Measurements from ENCODE around the gene RGS11. TPM values are rescaled to one million over a fixed set of nuclear protein-coding genes. Genes with fewer than 3 reads are reported as not detected.
"Not testable (repeated sequence)": the region's sequence is repeated elsewhere in the genome, so short reads cannot be mapped to it uniquely, and the experiment has no call there.

The RGS11 gene
- total RNA-seq, 2 experiments from 2014 or later: not detected

- ChIA-PET CTCF (interaction anchor here (1.9 kb wide), 1 partner anchor 18 kb away, joined by 6 read pairs; the partner anchor contains the start of gene FAM234A), POLR2A (interaction anchor here (0.9 kb wide), 1 partner anchor 17 kb away, joined by 3 read pairs; no protein-coding TSS in a partner anchor)
- Mint-ChIP-seq H3K27ac (peak overlapping the region; percentile 90), H3K36me3 (ENCODE audit: low read depth) (no peaks in the 10 kb centered on the region), H3K4me1 (ENCODE audit: low read depth) (peaks cover 24% of the 10 kb centered on the region), H3K4me3 (peak overlapping the region; percentile 68), H3K9me3 (ENCODE audit: insufficient read depth) (no peaks in the 10 kb centered on the region), H3K27me3 (ENCODE audit: low read depth) (peaks cover 2% of the 10 kb centered on the region)
- ATAC-seq: peak; percentile 68
- DNase-seq: peak; percentile 54
Measured at GRCh38 chr16:252366-253337, 23.1 kb downstream of the RGS11 start.

- no peaks in the 10 kb centered on the region for H3K9me3 Mint-ChIP-seq (ENCODE audit: insufficient read depth)
- ATAC-seq: no peak
- peaks cover 20% of the 10 kb centered on the region for H3K4me1 Mint-ChIP-seq (ENCODE audit: low read depth)
- no peak overlapping the region for H3K27ac Mint-ChIP-seq
- H3K4me3 Mint-ChIP-seq: no peak overlapping the region
- no peaks in the 10 kb centered on the region for H3K27me3 Mint-ChIP-seq (ENCODE audit: low read depth)
- CTCF ChIA-PET: interaction anchor here (0.9 to 1.5 kb wide), 3 partner anchors 15 to 142 kb away, joined by 3 to 4 read pairs (median 3); partner anchors contain the start of gene FAM234A
- no peaks in the 10 kb centered on the region for H3K36me3 Mint-ChIP-seq (ENCODE audit: low read depth)
- no peak for DNase-seq
- POLR2A ChIA-PET: interaction anchor here (0.8 kb wide), 1 partner anchor 9 kb away, joined by 4 read pairs; no protein-coding TSS in a partner anchor
Measured at GRCh38 chr16:249431-249830, 26.3 kb downstream of the RGS11 start.

GRCh38 chr16:247027-247426 is 28.7 kb downstream of the RGS11 start:
- peaks cover under 1% of the 10 kb centered on the region for H3K4me1 Mint-ChIP-seq (ENCODE audit: low read depth)
- no peaks in the 10 kb centered on the region for H3K27me3 Mint-ChIP-seq (ENCODE audit: low read depth)
- DNase-seq: no peak
- H3K36me3 Mint-ChIP-seq (ENCODE audit: low read depth): no peaks in the 10 kb centered on the region
- CTCF ChIA-PET: no interaction called here
- no peak overlapping the region for H3K27ac Mint-ChIP-seq
- H3K4me3 Mint-ChIP-seq: no peak overlapping the region
- POLR2A ChIA-PET: no interaction called here
- H3K9me3 Mint-ChIP-seq (ENCODE audit: insufficient read depth): no peaks in the 10 kb centered on the region
- no peak for ATAC-seq

GRCh38 chr16:245105-245504 is 30.6 kb downstream of the RGS11 start:
- Mint-ChIP-seq H3K27ac (no peak overlapping the region), H3K27me3 (ENCODE audit: low read depth) (no peaks in the 10 kb centered on the region), H3K36me3 (ENCODE audit: low read depth) (no peaks in the 10 kb centered on the region), H3K4me3 (no peak overlapping the region), H3K9me3 (ENCODE audit: insufficient read depth) (no peaks in the 10 kb centered on the region), H3K4me1 (ENCODE audit: low read depth) (peaks cover 3% of the 10 kb centered on the region)
- ATAC-seq (no peak), DNase-seq (no peak)
- POLR2A ChIA-PET: no interaction called here
- CTCF ChIA-PET: interaction anchor here (1.3 kb wide), 1 partner anchor 10 kb away, joined by 5 read pairs; the partner anchor contains the start of gene FAM234A

GRCh38 chr16:243348-243747 is 32.4 kb downstream of the RGS11 start:
- peaks cover 3% of the 10 kb centered on the region for H3K4me1 Mint-ChIP-seq (ENCODE audit: low read depth)
- DNase-seq (no peak), ATAC-seq (no peak)
- POLR2A ChIA-PET: interaction anchor here (0.7 kb wide), 1 partner anchor 10 kb away, joined by 4 read pairs; no protein-coding TSS in a partner anchor
- no peaks in the 10 kb centered on the region for H3K9me3 Mint-ChIP-seq (ENCODE audit: insufficient read depth)
- H3K27ac Mint-ChIP-seq: no peak overlapping the region
- no peak overlapping the region for H3K4me3 Mint-ChIP-seq
- no peaks in the 10 kb centered on the region for H3K27me3 Mint-ChIP-seq (ENCODE audit: low read depth)
- CTCF ChIA-PET: no interaction called here
- H3K36me3 Mint-ChIP-seq (ENCODE audit: low read depth): no peaks in the 10 kb centered on the region

GRCh38 chr16:242281-242680 is 33.5 kb downstream of the RGS11 start:
- no peak for ATAC-seq
- Mint-ChIP-seq H3K4me3 (no peak overlapping the region), H3K27me3 (ENCODE audit: low read depth) (no peaks in the 10 kb centered on the region), H3K36me3 (ENCODE audit: low read depth) (no peaks in the 10 kb centered on the region), H3K4me1 (ENCODE audit: low read depth) (peaks cover 3% of the 10 kb centered on the region), H3K9me3 (ENCODE audit: insufficient read depth) (no peaks in the 10 kb centered on the region), H3K27ac (no peak overlapping the region)
- ChIA-PET POLR2A (no interaction called here), CTCF (no interaction called here)
- DNase-seq: no peak

GRCh38 chr16:240559-240958 is 35.2 kb downstream of the RGS11 start:
- ATAC-seq: no peak
- H3K9me3 Mint-ChIP-seq (ENCODE audit: insufficient read depth): no peaks in the 10 kb centered on the region
- no peak overlapping the region for H3K27ac Mint-ChIP-seq
- DNase-seq: no peak
- CTCF ChIA-PET: no interaction called here
- no peaks in the 10 kb centered on the region for H3K36me3 Mint-ChIP-seq (ENCODE audit: low read depth)
- peaks cover 4% of the 10 kb centered on the region for H3K4me1 Mint-ChIP-seq (ENCODE audit: low read depth)
- POLR2A ChIA-PET: interaction anchor here (1.0 kb wide), 1 partner anchor 9 kb away, joined by 4 read pairs; no protein-coding TSS in a partner anchor
- H3K4me3 Mint-ChIP-seq: no peak overlapping the region
- peaks cover 2% of the 10 kb centered on the region for H3K27me3 Mint-ChIP-seq (ENCODE audit: low read depth)

- CTCF ChIA-PET: no interaction called here
Measured at GRCh38 chr16:239948-240277, 35.8 kb downstream of the RGS11 start.

GRCh38 chr16:234468-235305 is 41.1 kb downstream of the RGS11 start, which contains the start of gene FAM234A:
TSS of gene FAM234A (plus strand) at chr16:234821. CDS start at chr16:254414, 19,593 bp downstream.
- Mint-ChIP-seq H3K4me1 (ENCODE audit: low read depth) (peaks cover 14% of the 10 kb centered on the region), H3K9me3 (ENCODE audit: insufficient read depth) (no peaks in the 10 kb centered on the region), H3K4me3 (peak within 1 kb of the TSS; percentile 91), H3K27me3 (ENCODE audit: low read depth) (peaks cover 2% of the 10 kb centered on the region), H3K36me3 (ENCODE audit: low read depth) (no peaks in the 10 kb centered on the region), H3K27ac (peak within 1 kb of the TSS; percentile 98)
- ATAC-seq (peak; percentile 89), DNase-seq (peak; percentile 96)
- CTCF ChIA-PET: interaction anchor here (0.7 to 2.7 kb wide), 15 partner anchors 8 to 169 kb away, joined by 3 to 10 read pairs (median 4); no protein-coding TSS in a partner anchor
- POLR2A ChIA-PET: interaction anchor here (0.6 to 1.3 kb wide), 9 partner anchors 17 to 181 kb away, joined by 3 to 5 read pairs (median 3); partner anchors contain the start of genes POLR3K and SNRNP25

More at GRCh38 chr16:239948-240277, 35.8 kb downstream of the RGS11 start:
- Mint-ChIP-seq H3K27ac (no peak overlapping the region), H3K36me3 (ENCODE audit: low read depth) (no peaks in the 10 kb centered on the region), H3K9me3 (ENCODE audit: insufficient read depth) (no peaks in the 10 kb centered on the region), H3K4me1 (ENCODE audit: low read depth) (peaks cover 10% of the 10 kb centered on the region), H3K27me3 (ENCODE audit: low read depth) (peaks cover 2% of the 10 kb centered on the region), H3K4me3 (no peak overlapping the region)
- ATAC-seq: no peak
- POLR2A ChIA-PET: interaction anchor here (1.0 kb wide), 1 partner anchor 10 kb away, joined by 4 read pairs; no protein-coding TSS in a partner anchor
- DNase-seq: no peak

GRCh38 chr16:230949-231348 is 44.8 kb downstream of the RGS11 start:
- no peak overlapping the region for H3K27ac Mint-ChIP-seq
- H3K9me3 Mint-ChIP-seq (ENCODE audit: insufficient read depth): no peaks in the 10 kb centered on the region
- no peak overlapping the region for H3K4me3 Mint-ChIP-seq
- ATAC-seq: no peak
- peaks cover 20% of the 10 kb centered on the region for H3K36me3 Mint-ChIP-seq (ENCODE audit: low read depth)
- POLR2A ChIA-PET: no interaction called here
- DNase-seq: no peak
- H3K27me3 Mint-ChIP-seq (ENCODE audit: low read depth): no peaks in the 10 kb centered on the region
- CTCF ChIA-PET: no interaction called here
- peaks cover 41% of the 10 kb centered on the region for H3K4me1 Mint-ChIP-seq (ENCODE audit: low read depth)

- Mint-ChIP-seq H3K4me1 (ENCODE audit: low read depth) (peaks cover 38% of the 10 kb centered on the region), H3K36me3 (ENCODE audit: low read depth) (peaks cover 23% of the 10 kb centered on the region)
- H3K27ac Mint-ChIP-seq; POLR2A ChIA-PET; ATAC-seq; DNase-seq; H3K27me3 Mint-ChIP-seq (ENCODE audit: low read depth); H3K4me3 Mint-ChIP-seq; H3K9me3 Mint-ChIP-seq (ENCODE audit: insufficient read depth): not testable (repeated sequence)
- CTCF ChIA-PET: interaction anchor here (4.4 kb wide), 1 partner anchor 123 kb away, joined by 17 read pairs; no protein-coding TSS in a partner anchor
Measured at GRCh38 chr16:230351-230750, 45.4 kb downstream of the RGS11 start.
